H1 (cell line): ENCODE measurements around the gene LIMA1. TPM values are rescaled to one million over a fixed set of nuclear protein-coding genes. Genes with fewer than 3 reads are reported as not detected.

ENCODE experiments used
- CTBP2 ChIP-seq: IDR thresholded peaks from 2 replicates; pipeline ENCODE4 v1.7.0; 2011; ENCODE audit warnings: borderline replicate concordance, mild to moderate bottlenecking, moderate library complexity, mixed read lengths, low read length; ENCODE audit not compliant: insufficient read depth, insufficient read length
- GABPA ChIP-seq: IDR thresholded peaks from 2 replicates; pipeline ENCODE4 v1.6.1; 2011; ENCODE audit warnings: mild to moderate bottlenecking, low read length, moderate library complexity, borderline replicate concordance; ENCODE audit not compliant: insufficient read depth
- RNF2 ChIP-seq: fragments of 200-900, 300-1000 bp; sonication (generic); IDR thresholded peaks from 2 replicates; pipeline ENCODE4 v1.7.1; 2016; ENCODE audit warnings: borderline replicate concordance, low read depth, mild to moderate bottlenecking, antibody characterized with exemption, low read length; ENCODE audit not compliant: poor library complexity, severe bottlenecking; ENCODE audit errors: missing control alignments
- TBP ChIP-seq: IDR thresholded peaks from 2 replicates; pipeline ENCODE4 v1.6.1; 2011; ENCODE audit warnings: low read depth, low read length, improper control_type of control experiment
- polyA plus RNA-seq, 7 experiments: library from polyadenylated mRNA; depleted of rRNA in 3 of 7; stranded (reverse) in 5 of 7; unstranded in 2 of 7; fragments of >200 nt in 5 of 7; fragments of 200-250 nt in 2 of 7; gene quantifications; 1 replicate in 5 of 7; 2 replicates in 1 of 7; 4 replicates in 1 of 7; pipeline versions ENCODE4 v1.2.1 to v1.2.3, GENCODE V29; 2011 to 2013; ENCODE audit warnings: missing spikeins in 2 of 7, mixed read lengths in 2 of 7
- total RNA-seq: library from RNA; stranded (reverse); fragmentation: NEBNext Ultra II Directional; extraction: Animal tissue kit (Norgen Biotek cat#: 25700); gene quantifications from 2 replicates; pipeline ENCODE4 v1.2.1, GENCODE V29; 2021

The LIMA1 gene
- total and polyA plus RNA-seq, 2 of the 8 experiments (the other 6 are each of a cell fraction or from before 2014, with no cell fraction given), result 12.7 to 47.6 TPM

DNA sequence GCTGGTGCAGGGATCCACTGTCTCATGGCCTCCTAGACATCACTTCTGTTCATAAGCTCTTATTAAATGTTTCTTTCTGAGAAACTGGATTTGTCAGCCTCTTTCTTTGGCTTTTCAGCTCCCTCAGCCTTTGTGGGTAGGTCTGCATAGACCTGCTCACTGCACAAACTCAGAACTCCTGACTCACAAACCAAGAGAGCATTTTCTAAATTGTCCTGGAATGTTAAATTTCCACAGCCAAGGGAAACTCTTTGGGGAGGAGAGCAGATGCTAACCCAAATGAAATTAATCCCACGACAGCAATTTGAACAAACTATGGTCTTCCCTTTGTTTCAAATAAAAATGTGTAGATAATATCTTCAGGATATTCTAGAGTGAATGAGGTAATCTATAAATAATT is 96.6 kb downstream of the LIMA1 start (continued):
- TF ChIP-seq GABPA (no peak), CTBP2 (no peak), RNF2 (no peak), TBP (no peak)
